K562 (cell line): Measurements from ENCODE around the gene ULK1. TPM values are rescaled to one million over a fixed set of nuclear protein-coding genes. Genes with fewer than 3 reads are reported as not detected.
A peak's percentile ranks its signal among the peaks of the same experiment; 100 is the strongest.

Experiments
- ATAC-seq: fragments of 200-7000 bp; cut with Tn5 transposase; 3 replicates; pipeline ENCODE4 v1.9.1; 2020; ENCODE audit warnings: moderate library complexity
- BruUV-seq: library from RNA; stranded (reverse); fragments of 400-500 nt; replicated peaks from 2 replicates; lab custom pipeline; 2021; lab: Mats Ljungman, UMichigan
- CTCF ChIA-PET: fragments of 300-600 bp; formaldehyde crosslinking; extraction: SDS; loops from one replicate; lab custom pipeline; 2021; ENCODE audit warnings: low intra/inter-chr PET ratio; lab: Yijun Ruan, JAX
- POLR2A ChIA-PET: fragments of 300-600, 350-650 bp; sonication (Branson Sonifier 250); formaldehyde crosslinking; extraction: SDS; loops from one replicate; lab custom pipeline; 2021; ENCODE audit warnings: antibody characterized with exemption, inconsistent platforms; lab: Yijun Ruan, JAX
- DNase-seq, 4 experiments: peaks; one replicate each; pipeline versions ENCODE4 v3.0.0 to v3.0.0-alpha.2; 2011 to 2018; ENCODE audit warnings: low spot score in 3 of 4, mixed read lengths in 3 of 4; ENCODE audit errors: extremely low read depth in 1 of 4
- FAIRE-seq: peaks from 2 replicates; lab custom pipeline; 2011; peaks lifted over from hg19 to GRCh38; lab: Jason Lieb, UNC
- H2AFZ ChIP-seq: 2 replicates; pipeline ENCODE4 v1.6.0; 2011; ENCODE audit warnings: low read depth, low read length, control low read depth, inconsistent platforms
- H3K27ac ChIP-seq: fragments of 200-600 bp; 3 replicates; pipeline ENCODE4 v1.8.0; 2011; ENCODE audit warnings: low read depth, mild to moderate bottlenecking, control low read depth, inconsistent platforms, low read length, moderate library complexity, mixed read lengths; ENCODE audit errors: extremely low read depth
- H3K27me3 ChIP-seq, 2 experiments: fragments of 300-600 bp in 1 of 2; 2 replicates in 1 of 2; 3 replicates in 1 of 2; pipeline versions ENCODE4 v1.6.0 to v1.8.0; 2011; ENCODE audit warnings: inconsistent platforms in 2 of 2, low read length in 2 of 2, mild to moderate bottlenecking in 1 of 2, mixed read lengths in 1 of 2, moderate library complexity in 1 of 2; ENCODE audit not compliant: control insufficient read depth in 2 of 2, insufficient read depth in 2 of 2
- H3K36me3 ChIP-seq: fragments of 300-600 bp; 3 replicates; pipeline ENCODE4 v1.8.0; 2011; ENCODE audit warnings: mild to moderate bottlenecking, low read length, inconsistent platforms; ENCODE audit not compliant: control insufficient read depth, insufficient read depth
- H3K4me1 ChIP-seq, 2 experiments: fragments of 200-600 bp in 1 of 2; replicated peaks in 1 of 2; 2 replicates in 1 of 2; 3 replicates in 1 of 2; pipeline versions ENCODE4 v1.5.1 to v1.8.0; 2011; ENCODE audit warnings: inconsistent platforms in 2 of 2, low read length in 2 of 2, mild to moderate bottlenecking in 1 of 2, mixed read lengths in 1 of 2, moderate library complexity in 1 of 2; ENCODE audit not compliant: control insufficient read depth in 2 of 2, insufficient read depth in 2 of 2
- H3K4me2 ChIP-seq: 2 replicates; pipeline ENCODE4 v1.6.1; 2011; ENCODE audit warnings: low read length, control low read depth, inconsistent platforms, mixed read lengths; ENCODE audit not compliant: insufficient read depth
- H3K4me3 ChIP-seq: fragments of 200-600 bp; sonication (generic), shearing (Covaris generic); 2 replicates; pipeline ENCODE4 v1.5.1; 2016; ENCODE audit warnings: control low read depth, inconsistent platforms
- H3K79me2 ChIP-seq: fragments of 200-600 bp; 3 replicates; pipeline ENCODE4 v1.8.0; 2011; ENCODE audit warnings: low read length, inconsistent platforms; ENCODE audit not compliant: control insufficient read depth, insufficient read depth
- H3K9ac ChIP-seq, 2 experiments: 2 replicates each; pipeline versions ENCODE4 v1.6.0 to v1.6.1; 2011; ENCODE audit warnings: low read depth in 2 of 2, low read length in 2 of 2, control low read depth in 1 of 2, inconsistent platforms in 1 of 2, mild to moderate bottlenecking in 1 of 2, mixed read lengths in 1 of 2; ENCODE audit not compliant: insufficient read depth in 1 of 2
- H3K9me1 ChIP-seq: one replicate; pipeline ENCODE4 v1.6.0; 2011; ENCODE audit warnings: inconsistent platforms, mild to moderate bottlenecking, low read length, moderate library complexity; ENCODE audit not compliant: control insufficient read depth, insufficient read depth
- H3K9me3 ChIP-seq: replicated peaks from 2 replicates; pipeline ENCODE4 v1.5.1; 2011; ENCODE audit warnings: low read depth, low read length, inconsistent platforms; ENCODE audit not compliant: control insufficient read depth, insufficient read depth
- H4K20me1 ChIP-seq: replicated peaks from 2 replicates; pipeline ENCODE4 v1.6.1; 2011; ENCODE audit warnings: low read length, inconsistent platforms, mixed read lengths; ENCODE audit not compliant: control insufficient read depth, insufficient read depth
- CBX5 ChIP-seq: IDR thresholded peaks from 2 replicates; pipeline ENCODE4 v1.6.1; 2014; ENCODE audit warnings: low read depth, borderline replicate concordance
- CXXC5 ChIP-seq: fragments of 250-450 bp; sonication (Bioruptor Pico); IDR thresholded peaks from 2 replicates; pipeline ENCODE4 v1.8.0; 2022; ENCODE audit warnings: inconsistent platforms, mild to moderate bottlenecking, moderate library complexity
- DNMT1 ChIP-seq: fragments of 450-650 bp; IDR thresholded peaks from 2 replicates; pipeline ENCODE4 v1.6.1; 2016; ENCODE audit warnings: antibody characterized with exemption, mild to moderate bottlenecking
- MAZ ChIP-seq, 2 experiments: fragments of 450-650 bp in 1 of 2; sonication (generic) in 1 of 2; formaldehyde crosslinking; IDR thresholded peaks in 1 of 2; conservative IDR thresholded peaks in 1 of 2; 2 replicates each; pipeline versions ENCODE4 v1.4.0 to v1.5.0; 2020; ENCODE audit warnings: mild to moderate bottlenecking in 1 of 2, missing genetic modification reagents in 1 of 2
- POLR2G ChIP-seq: fragments of 200-400 bp; formaldehyde crosslinking; IDR thresholded peaks from 2 replicates; pipeline ENCODE4 v1.6.1; 2017; ENCODE audit warnings: low read depth, mild to moderate bottlenecking, antibody characterized with exemption, low read length, moderate library complexity
- RBFOX2 ChIP-seq: fragments of 200-400 bp; formaldehyde crosslinking; IDR thresholded peaks from 2 replicates; pipeline ENCODE4 v1.6.1; 2017; ENCODE audit warnings: low read depth, mild to moderate bottlenecking, low read length, moderate library complexity
- SMARCE1 ChIP-seq: fragments of 450-650 bp; IDR thresholded peaks from 2 replicates; pipeline ENCODE4 v1.7.1; 2016; ENCODE audit warnings: mild to moderate bottlenecking
- ZNF124 ChIP-seq: sonication (generic); formaldehyde crosslinking; IDR thresholded peaks from 2 replicates; pipeline ENCODE4 v1.8.1; 2022; ENCODE audit warnings: missing genetic modification reagents
- WGBS: fragments of 100-300 bp; shearing (Covaris generic); methylation state at CpG from one replicate; pipeline ENCODE4 v1.1.6; 2016; ENCODE audit warnings: low coverage, mixed read lengths; ENCODE audit not compliant: insufficient coverage; ENCODE audit errors: missing lambda C conversion rate; 5-methylcytosine and 5-hydroxymethylcytosine counted together
- in situ Hi-C: fragments of 300-500 bp; cut with MboI; formaldehyde crosslinking; loops from 4 replicates; pipeline ENCODE4 v1.15.0; 2018; ENCODE audit warnings: inconsistent platforms, mixed read lengths
- intact Hi-C: fragments of 100-400 bp; cut with micrococcal nuclease; formaldehyde crosslinking; loops from 2 replicates; pipeline ENCODE4 v1.14.2; 2022
- polyA plus RNA-seq, 8 experiments: library from polyadenylated mRNA; depleted of rRNA in 4 of 8; stranded (reverse) in 5 of 8; unstranded in 3 of 8; fragments of >200 nt; fragmentation: Nextera tagmentation in 2 of 8; fragmentation: Illumina TruSeq in 1 of 8; extraction: Ambion mirVana in 2 of 8; extraction: Trizol in 1 of 8; gene quantifications; 2 replicates each; pipeline versions ENCODE4 v1.2.1 to v1.2.3, GENCODE V29; 2011 to 2014; ENCODE audit warnings: inconsistent platforms in 1 of 8, missing spikeins in 1 of 8
- total RNA-seq, 7 experiments: library from RNA; depleted of rRNA in 6 of 7; stranded (reverse); fragments of >200 nt in 6 of 7; fragmentation: Illumina TruSeq in 2 of 7; extraction: Trizol in 2 of 7; gene quantifications; 2 replicates each; pipeline versions ENCODE4 v1.2.1 to v1.2.3, GENCODE V29; 2011 to 2021; ENCODE audit warnings: low replicate concordance in 1 of 7
- TF ChIP-seq, protein P1 (sequence below): fragments of 200-800 bp; sonication (Bioruptor generic); IDR thresholded peaks from 2 replicates; pipeline ENCODE4 v1.6.1; 2017; ENCODE audit warnings: missing genetic modification characterization, missing compliant biosample characterization
- TF ChIP-seq, protein P2 (sequence below): sonication (generic); formaldehyde crosslinking; IDR thresholded peaks from 2 replicates; pipeline ENCODE4 v1.8.0; 2022; ENCODE audit warnings: mild to moderate bottlenecking, missing genetic modification reagents, borderline replicate concordance
- TF ChIP-seq, protein P3 (sequence below), 2 experiments: IDR thresholded peaks; 2 replicates each; pipeline ENCODE4 v1.6.1; 2012; ENCODE audit warnings: improper control_type of control experiment in 2 of 2, low read depth in 2 of 2, low read length in 2 of 2, borderline replicate concordance in 1 of 2

The ULK1 gene
- total and polyA plus RNA-seq, 9 of the 15 experiments (the other 6 are each of a cell fraction or from before 2014, with no cell fraction given), result 0.15 to 29.4 (median 2.5) TPM

DNA sequence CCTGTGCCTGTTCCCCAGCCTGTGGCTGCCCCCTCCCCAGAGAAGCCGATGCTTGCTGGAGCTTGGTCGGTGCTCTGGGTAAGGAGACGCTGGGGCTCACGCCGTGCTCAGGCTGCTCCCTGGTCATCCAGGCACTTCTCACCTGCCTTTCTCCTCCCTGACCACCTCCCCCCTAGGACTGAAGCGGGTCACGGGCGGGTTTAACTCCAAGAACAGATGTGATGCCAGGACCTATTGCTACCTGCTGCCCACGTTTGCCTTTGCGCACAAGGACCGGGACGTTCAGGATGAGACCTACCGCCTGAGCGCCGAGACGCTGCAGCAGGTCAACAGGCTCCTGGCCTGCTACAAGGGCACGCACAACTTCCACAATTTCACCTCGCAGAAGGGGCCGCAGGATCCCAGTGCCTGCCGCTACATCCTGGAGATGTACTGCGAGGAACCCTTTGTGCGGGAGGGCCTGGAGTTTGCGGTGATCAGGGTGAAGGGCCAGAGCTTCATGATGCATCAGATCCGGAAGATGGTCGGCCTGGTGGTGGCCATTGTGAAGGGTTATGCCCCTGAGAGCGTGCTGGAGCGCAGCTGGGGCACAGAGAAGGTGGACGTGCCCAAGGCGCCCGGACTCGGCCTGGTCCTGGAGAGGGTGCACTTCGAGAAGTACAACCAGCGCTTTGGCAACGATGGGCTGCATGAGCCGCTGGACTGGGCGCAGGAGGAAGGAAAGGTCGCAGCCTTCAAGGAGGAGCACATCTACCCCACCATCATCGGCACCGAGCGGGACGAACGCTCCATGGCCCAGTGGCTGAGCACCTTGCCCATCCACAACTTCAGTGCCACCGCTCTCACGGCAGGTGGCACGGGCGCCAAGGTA is 46.9 kb downstream of the ULK1 start:
- FAIRE-seq (no peak), DNase-seq (no peak), ATAC-seq (no peak)
- H3K9me1 ChIP-seq, result no peaks in the 10 kb centered on the region
- BruUV-seq, result no TSS peak
- peaks cover 0 to 23% of the 10 kb centered on the region in 2 experiments; a peak in 2 of 5 replicates for H3K4me1 ChIP-seq
- no peak overlapping the region for H2AFZ ChIP-seq
- no peak overlapping the region for H3K27ac ChIP-seq
- H3K4me2 ChIP-seq, result no peak overlapping the region
- H4K20me1 ChIP-seq, result no peaks in the 10 kb centered on the region
- intact Hi-C loops (no loop called here), in situ Hi-C loops (no loop called here)
- H3K79me2 ChIP-seq, result peaks cover 4% of the 10 kb centered on the region; the same call in 2 of the 3 replicates
- 95% methylated on average over 45 of the region's 46 CpGs for WGBS
- H3K9ac ChIP-seq, result peak overlapping the region in 1 of 2 experiments; percentile 52; a peak in 1 of 4 replicates
- TF ChIP-seq, protein P1, sequence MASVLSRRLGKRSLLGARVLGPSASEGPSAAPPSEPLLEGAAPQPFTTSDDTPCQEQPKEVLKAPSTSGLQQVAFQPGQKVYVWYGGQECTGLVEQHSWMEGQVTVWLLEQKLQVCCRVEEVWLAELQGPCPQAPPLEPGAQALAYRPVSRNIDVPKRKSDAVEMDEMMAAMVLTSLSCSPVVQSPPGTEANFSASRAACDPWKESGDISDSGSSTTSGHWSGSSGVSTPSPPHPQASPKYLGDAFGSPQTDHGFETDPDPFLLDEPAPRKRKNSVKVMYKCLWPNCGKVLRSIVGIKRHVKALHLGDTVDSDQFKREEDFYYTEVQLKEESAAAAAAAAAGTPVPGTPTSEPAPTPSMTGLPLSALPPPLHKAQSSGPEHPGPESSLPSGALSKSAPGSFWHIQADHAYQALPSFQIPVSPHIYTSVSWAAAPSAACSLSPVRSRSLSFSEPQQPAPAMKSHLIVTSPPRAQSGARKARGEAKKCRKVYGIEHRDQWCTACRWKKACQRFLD (CRISPR knock-in tag), result no peak
- TF ChIP-seq, protein P2, sequence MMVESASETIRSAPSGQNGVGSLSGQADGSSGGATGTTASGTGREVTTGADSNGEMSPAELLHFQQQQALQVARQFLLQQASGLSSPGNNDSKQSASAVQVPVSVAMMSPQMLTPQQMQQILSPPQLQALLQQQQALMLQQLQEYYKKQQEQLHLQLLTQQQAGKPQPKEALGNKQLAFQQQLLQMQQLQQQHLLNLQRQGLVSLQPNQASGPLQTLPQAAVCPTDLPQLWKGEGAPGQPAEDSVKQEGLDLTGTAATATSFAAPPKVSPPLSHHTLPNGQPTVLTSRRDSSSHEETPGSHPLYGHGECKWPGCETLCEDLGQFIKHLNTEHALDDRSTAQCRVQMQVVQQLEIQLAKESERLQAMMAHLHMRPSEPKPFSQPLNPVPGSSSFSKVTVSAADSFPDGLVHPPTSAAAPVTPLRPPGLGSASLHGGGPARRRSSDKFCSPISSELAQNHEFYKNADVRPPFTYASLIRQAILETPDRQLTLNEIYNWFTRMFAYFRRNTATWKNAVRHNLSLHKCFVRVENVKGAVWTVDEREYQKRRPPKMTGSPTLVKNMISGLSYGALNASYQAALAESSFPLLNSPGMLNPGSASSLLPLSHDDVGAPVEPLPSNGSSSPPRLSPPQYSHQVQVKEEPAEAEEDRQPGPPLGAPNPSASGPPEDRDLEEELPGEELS (CRISPR knock-in tag), result no peak
- no peak for TF ChIP-seq DNMT1
- TF ChIP-seq, protein P3, sequence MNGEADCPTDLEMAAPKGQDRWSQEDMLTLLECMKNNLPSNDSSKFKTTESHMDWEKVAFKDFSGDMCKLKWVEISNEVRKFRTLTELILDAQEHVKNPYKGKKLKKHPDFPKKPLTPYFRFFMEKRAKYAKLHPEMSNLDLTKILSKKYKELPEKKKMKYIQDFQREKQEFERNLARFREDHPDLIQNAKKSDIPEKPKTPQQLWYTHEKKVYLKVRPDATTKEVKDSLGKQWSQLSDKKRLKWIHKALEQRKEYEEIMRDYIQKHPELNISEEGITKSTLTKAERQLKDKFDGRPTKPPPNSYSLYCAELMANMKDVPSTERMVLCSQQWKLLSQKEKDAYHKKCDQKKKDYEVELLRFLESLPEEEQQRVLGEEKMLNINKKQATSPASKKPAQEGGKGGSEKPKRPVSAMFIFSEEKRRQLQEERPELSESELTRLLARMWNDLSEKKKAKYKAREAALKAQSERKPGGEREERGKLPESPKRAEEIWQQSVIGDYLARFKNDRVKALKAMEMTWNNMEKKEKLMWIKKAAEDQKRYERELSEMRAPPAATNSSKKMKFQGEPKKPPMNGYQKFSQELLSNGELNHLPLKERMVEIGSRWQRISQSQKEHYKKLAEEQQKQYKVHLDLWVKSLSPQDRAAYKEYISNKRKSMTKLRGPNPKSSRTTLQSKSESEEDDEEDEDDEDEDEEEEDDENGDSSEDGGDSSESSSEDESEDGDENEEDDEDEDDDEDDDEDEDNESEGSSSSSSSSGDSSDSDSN (IDR thresholded peaks at IDR 0.05; ENCODE audit: borderline replicate concordance in 1 of 2, low read depth in 2 of 2, low read length in 2 of 2), result no peak
- no peak for TF ChIP-seq MAZ (CRISPR knock-in tag; conservative IDR thresholded peaks at IDR 0.05 in 1 of 2, IDR thresholded peaks at IDR 0.05 in 1 of 2)
- TF ChIP-seq CXXC5 (CRISPR knock-in tag), result no peak
- 0 out of 2 replicates have a peak, but pooled peaks have one; percentile 39 for TF ChIP-seq RBFOX2
- no peak for TF ChIP-seq SMARCE1
- TF ChIP-seq POLR2G, result peak; percentile 56
- no peak for TF ChIP-seq ZNF124
- TF ChIP-seq CBX5, result no peak
- POLR2A ChIA-PET, result interaction anchor here (1.6 kb wide), 1 partner anchor 11 kb away, joined by 4 read pairs; no protein-coding TSS in a partner anchor
- H3K9me3 ChIP-seq, result no peaks in the 10 kb centered on the region
- no peaks in the 10 kb centered on the region for H3K27me3 ChIP-seq
- H3K4me3 ChIP-seq, result no peak overlapping the region
- H3K36me3 ChIP-seq, result peaks cover 76% of the 10 kb centered on the region
- CTCF ChIA-PET, result no interaction called here
